ENCODE data around the gene ALDH1L1. TPM values are rescaled to one million over a fixed set of nuclear protein-coding genes. Genes with fewer than 3 reads are reported as not detected.

The ALDH1L1 gene
- total RNA-seq, 1 donor, result under 0.01 TPM

DNA sequence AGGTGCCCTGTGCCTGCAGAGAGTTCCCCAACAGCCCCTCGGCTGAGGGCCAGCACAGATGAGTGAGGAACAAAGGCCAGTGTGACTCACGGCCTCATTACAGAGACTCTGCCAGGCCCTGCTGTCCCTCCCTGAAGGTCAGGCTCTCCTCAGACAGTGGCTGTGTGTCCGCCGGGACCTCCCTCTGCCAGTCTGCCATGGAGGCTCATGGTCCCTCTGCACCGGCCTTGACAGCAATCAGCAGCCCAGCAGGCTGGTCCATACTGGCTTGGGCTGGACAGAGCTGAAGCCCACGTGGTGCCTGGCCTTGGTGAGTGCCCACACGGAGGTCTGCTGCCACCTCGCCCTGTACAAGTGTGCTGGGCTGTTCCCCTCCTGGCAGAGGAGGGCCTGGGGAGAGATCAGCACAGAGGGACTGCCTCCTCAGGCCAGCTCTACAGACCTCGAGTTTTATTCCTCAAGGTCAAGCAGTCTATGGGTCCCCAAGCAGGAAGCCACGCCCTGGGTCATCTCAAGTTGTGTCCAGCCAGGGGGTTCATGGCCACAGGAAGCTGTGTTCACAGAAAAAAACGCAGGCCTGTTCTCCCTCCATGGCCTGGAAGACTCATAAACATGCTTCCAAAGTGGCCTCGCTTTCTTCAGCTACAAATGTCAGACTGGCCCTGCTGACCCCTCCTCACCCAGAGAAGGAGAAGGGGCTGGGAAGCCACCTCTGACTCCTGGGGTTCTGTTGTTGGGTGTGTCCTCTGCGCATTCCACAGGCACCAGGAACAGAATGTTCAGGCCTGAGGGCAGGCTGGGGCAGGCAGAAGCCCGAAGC, 123.5 kb downstream of the ALDH1L1 start:
- H3K4me3 ChIP-seq (ENCODE audit: insufficient read depth, low read length), result no peak overlapping the region
- H3K27me3 ChIP-seq (ENCODE audit: insufficient read depth, low read length), result no peaks in the 10 kb centered on the region
- H3K4me1 ChIP-seq (ENCODE audit: insufficient read depth, low read length), result peaks cover 9% of the 10 kb centered on the region
- no peak overlapping the region for H3K27ac ChIP-seq (ENCODE audit: low read depth, low read length)
- no peaks in the 10 kb centered on the region for H3K9me3 ChIP-seq (ENCODE audit: low read depth, low read length)
- peak; percentile 81 for DNase-seq (ENCODE audit: insufficient read length, low spot score, missing footprints)
- no peaks in the 10 kb centered on the region for H3K79me2 ChIP-seq (ENCODE audit: insufficient read depth, low read length)
- peaks cover 2% of the 10 kb centered on the region for H4K20me1 ChIP-seq (ENCODE audit: insufficient read depth, low read length)
- H3K4me2 ChIP-seq (ENCODE audit: insufficient read depth, low read length), result no peak overlapping the region
- H2AFZ ChIP-seq (ENCODE audit: low read length), result no peak overlapping the region
- no peaks in the 10 kb centered on the region for H3K36me3 ChIP-seq (ENCODE audit: insufficient read depth, low read length)
- TF ChIP-seq, protein P1, sequence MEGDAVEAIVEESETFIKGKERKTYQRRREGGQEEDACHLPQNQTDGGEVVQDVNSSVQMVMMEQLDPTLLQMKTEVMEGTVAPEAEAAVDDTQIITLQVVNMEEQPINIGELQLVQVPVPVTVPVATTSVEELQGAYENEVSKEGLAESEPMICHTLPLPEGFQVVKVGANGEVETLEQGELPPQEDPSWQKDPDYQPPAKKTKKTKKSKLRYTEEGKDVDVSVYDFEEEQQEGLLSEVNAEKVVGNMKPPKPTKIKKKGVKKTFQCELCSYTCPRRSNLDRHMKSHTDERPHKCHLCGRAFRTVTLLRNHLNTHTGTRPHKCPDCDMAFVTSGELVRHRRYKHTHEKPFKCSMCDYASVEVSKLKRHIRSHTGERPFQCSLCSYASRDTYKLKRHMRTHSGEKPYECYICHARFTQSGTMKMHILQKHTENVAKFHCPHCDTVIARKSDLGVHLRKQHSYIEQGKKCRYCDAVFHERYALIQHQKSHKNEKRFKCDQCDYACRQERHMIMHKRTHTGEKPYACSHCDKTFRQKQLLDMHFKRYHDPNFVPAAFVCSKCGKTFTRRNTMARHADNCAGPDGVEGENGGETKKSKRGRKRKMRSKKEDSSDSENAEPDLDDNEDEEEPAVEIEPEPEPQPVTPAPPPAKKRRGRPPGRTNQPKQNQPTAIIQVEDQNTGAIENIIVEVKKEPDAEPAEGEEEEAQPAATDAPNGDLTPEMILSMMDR (IDR thresholded peaks at IDR 0.05; ENCODE audit: extremely low read depth, low read depth, low read length), result no peak

DNA sequence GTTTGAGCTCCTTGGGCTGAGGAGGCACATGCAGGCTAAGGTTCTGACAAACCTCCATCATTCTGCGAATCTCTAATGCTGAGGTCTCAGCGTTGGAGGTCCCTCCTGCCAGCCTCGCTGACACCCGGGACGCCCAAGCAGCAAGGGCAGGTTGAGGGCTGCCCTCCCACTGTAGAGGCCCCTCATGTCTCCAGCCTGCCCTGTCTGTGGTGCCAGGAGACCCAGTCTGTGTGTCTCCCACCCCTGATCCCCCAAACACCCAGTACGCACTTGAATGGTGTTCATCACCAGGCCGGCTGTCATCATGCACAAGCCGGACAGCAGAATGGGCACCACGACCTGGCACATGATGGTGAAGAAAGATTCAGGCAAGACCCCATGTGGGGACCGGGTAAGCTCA, 124.3 kb downstream of the ALDH1L1 start:
- Histone ChIP-seq H3K27me3 (ENCODE audit: insufficient read depth, low read length) (no peaks in the 10 kb centered on the region), H3K27ac (ENCODE audit: low read depth, low read length) (no peak overlapping the region), H3K36me3 (ENCODE audit: insufficient read depth, low read length) (no peaks in the 10 kb centered on the region), H3K9me3 (ENCODE audit: low read depth, low read length) (no peaks in the 10 kb centered on the region), H3K4me2 (ENCODE audit: insufficient read depth, low read length) (no peak overlapping the region), H3K4me3 (ENCODE audit: insufficient read depth, low read length) (no peak overlapping the region), H2AFZ (ENCODE audit: low read length) (no peak overlapping the region), H3K4me1 (ENCODE audit: insufficient read depth, low read length) (peaks cover 9% of the 10 kb centered on the region), H4K20me1 (ENCODE audit: insufficient read depth, low read length) (no peaks in the 10 kb centered on the region), H3K79me2 (ENCODE audit: insufficient read depth, low read length) (no peaks in the 10 kb centered on the region)
- TF ChIP-seq, protein P1 (IDR thresholded peaks at IDR 0.05; ENCODE audit: extremely low read depth, low read depth, low read length), result no peak
- DNase-seq (ENCODE audit: insufficient read length, low spot score, missing footprints), result no peak

DNA sequence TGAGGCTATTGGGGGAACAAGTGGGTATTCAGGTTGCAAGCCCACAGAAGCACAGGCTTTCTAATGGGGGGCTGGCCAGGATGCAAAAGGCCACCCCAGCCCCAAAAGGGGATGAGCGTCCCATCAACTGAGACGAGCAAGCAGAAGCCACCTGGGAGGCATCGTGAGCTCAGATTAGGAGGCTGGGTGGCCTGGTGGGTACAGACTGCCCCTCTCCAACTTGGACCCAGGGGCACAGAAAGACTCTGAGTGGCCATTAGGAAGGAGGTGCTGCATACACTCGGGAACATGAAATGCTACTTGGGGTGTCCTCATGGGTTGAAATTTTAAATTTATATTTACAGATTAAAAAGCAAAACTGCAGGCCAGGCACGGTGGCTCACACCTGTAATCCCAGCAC, 125.5 kb downstream of the ALDH1L1 start:
- H3K9me3 ChIP-seq (ENCODE audit: low read depth, low read length), result no peaks in the 10 kb centered on the region
- no peak overlapping the region for H3K27ac ChIP-seq (ENCODE audit: low read depth, low read length)
- no peak for DNase-seq (ENCODE audit: insufficient read length, low spot score, missing footprints)
- H4K20me1 ChIP-seq (ENCODE audit: insufficient read depth, low read length), result no peaks in the 10 kb centered on the region
- no peaks in the 10 kb centered on the region for H3K36me3 ChIP-seq (ENCODE audit: insufficient read depth, low read length)
- H2AFZ ChIP-seq (ENCODE audit: low read length), result no peak overlapping the region
- no peaks in the 10 kb centered on the region for H3K27me3 ChIP-seq (ENCODE audit: insufficient read depth, low read length)
- peaks cover 9% of the 10 kb centered on the region for H3K4me1 ChIP-seq (ENCODE audit: insufficient read depth, low read length)
- no peaks in the 10 kb centered on the region for H3K79me2 ChIP-seq (ENCODE audit: insufficient read depth, low read length)
- no peak overlapping the region for H3K4me2 ChIP-seq (ENCODE audit: insufficient read depth, low read length)
- H3K4me3 ChIP-seq (ENCODE audit: insufficient read depth, low read length), result no peak overlapping the region
- TF ChIP-seq, protein P1 (IDR thresholded peaks at IDR 0.05; ENCODE audit: extremely low read depth, low read depth, low read length), result no peak

DNA sequence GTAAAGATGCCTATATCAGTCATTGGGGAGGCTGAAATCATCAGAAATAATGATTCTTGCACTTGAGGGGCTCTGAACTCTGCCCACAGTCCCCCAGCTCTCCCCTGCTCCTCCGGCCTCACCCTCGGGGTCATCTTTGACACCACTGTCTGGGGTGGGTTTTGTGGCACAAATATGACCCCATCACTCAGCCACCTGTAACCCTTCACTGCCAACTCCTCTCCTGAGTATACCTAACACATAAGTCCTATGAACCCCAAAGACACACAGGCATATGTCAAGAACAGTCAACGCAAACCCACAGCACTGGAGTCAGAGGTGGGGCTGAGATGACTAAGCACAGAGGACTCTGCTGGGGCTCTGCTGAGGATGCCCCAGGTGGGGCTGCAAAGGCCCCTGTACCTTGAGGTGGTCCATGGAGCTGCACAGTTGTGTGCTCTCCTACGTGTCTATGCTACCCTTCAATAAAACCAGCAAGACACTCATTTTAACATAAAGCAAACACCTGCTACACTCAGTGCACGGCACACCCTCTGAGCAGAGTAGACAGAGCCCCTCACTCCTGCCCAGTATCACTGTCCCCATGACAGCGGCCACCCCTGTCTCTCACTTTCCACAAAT, 126.3 kb downstream of the ALDH1L1 start:
- Histone ChIP-seq H3K4me3 (ENCODE audit: insufficient read depth, low read length) (no peak overlapping the region), H3K79me2 (ENCODE audit: insufficient read depth, low read length) (no peaks in the 10 kb centered on the region), H4K20me1 (ENCODE audit: insufficient read depth, low read length) (no peaks in the 10 kb centered on the region), H3K27me3 (ENCODE audit: insufficient read depth, low read length) (no peaks in the 10 kb centered on the region), H3K9me3 (ENCODE audit: low read depth, low read length) (no peaks in the 10 kb centered on the region), H3K4me1 (ENCODE audit: insufficient read depth, low read length) (peaks cover 4% of the 10 kb centered on the region), H2AFZ (ENCODE audit: low read length) (no peak overlapping the region), H3K27ac (ENCODE audit: low read depth, low read length) (no peak overlapping the region), H3K36me3 (ENCODE audit: insufficient read depth, low read length) (no peaks in the 10 kb centered on the region), H3K4me2 (ENCODE audit: insufficient read depth, low read length) (no peak overlapping the region)
- TF ChIP-seq, protein P1 (IDR thresholded peaks at IDR 0.05; ENCODE audit: extremely low read depth, low read depth, low read length), result no peak
- no peak for DNase-seq (ENCODE audit: insufficient read length, low spot score, missing footprints)
